Uterus (tissue), 2 donors: Measurements from ENCODE around the gene IRF1.

Experiments used
- POLR2A ChIP-seq, 2 donors: fragments of 450-650 bp; IDR thresholded peaks; one replicate each; pipeline ENCODE4 v1.6.1; 2016; ENCODE audit warnings: antibody characterized with exemption in 2 of 2, mild to moderate bottlenecking in 1 of 2, moderate library complexity in 1 of 2
- TF ChIP-seq, protein P1 (sequence below), 4 experiments: fragments of 200-600 bp in 2 of 4; fragments of 450-650 bp in 2 of 4; sonication (generic) in 2 of 4; IDR thresholded peaks; one replicate each; pipeline ENCODE4 v1.5.1; 2016 to 2019; ENCODE audit warnings: antibody characterized with exemption in 4 of 4, mild to moderate bottlenecking in 2 of 4, moderate library complexity in 1 of 4

DNA sequence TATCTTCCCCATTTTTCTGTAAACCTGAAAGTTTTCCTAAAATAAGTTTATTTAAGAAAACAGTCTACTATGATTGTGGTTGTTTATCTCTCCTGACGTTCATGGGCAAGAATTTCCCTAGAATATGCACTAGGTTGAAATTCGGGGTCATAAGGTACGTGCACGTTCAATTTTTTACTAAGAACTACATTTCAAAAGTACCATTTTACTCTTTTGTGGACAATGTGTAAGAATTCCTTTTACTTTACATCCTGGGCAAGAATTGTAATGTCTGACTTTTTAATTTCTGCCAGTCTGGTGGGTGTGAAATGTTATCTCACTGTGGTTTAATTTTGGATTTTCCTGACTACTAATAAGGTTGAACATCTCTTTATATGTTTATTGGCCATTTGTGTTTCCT, 40.4 kb upstream of the IRF1 start:
- TF ChIP-seq POLR2A (IDR thresholded peaks at IDR 0.05): no peak
- TF ChIP-seq, protein P1, sequence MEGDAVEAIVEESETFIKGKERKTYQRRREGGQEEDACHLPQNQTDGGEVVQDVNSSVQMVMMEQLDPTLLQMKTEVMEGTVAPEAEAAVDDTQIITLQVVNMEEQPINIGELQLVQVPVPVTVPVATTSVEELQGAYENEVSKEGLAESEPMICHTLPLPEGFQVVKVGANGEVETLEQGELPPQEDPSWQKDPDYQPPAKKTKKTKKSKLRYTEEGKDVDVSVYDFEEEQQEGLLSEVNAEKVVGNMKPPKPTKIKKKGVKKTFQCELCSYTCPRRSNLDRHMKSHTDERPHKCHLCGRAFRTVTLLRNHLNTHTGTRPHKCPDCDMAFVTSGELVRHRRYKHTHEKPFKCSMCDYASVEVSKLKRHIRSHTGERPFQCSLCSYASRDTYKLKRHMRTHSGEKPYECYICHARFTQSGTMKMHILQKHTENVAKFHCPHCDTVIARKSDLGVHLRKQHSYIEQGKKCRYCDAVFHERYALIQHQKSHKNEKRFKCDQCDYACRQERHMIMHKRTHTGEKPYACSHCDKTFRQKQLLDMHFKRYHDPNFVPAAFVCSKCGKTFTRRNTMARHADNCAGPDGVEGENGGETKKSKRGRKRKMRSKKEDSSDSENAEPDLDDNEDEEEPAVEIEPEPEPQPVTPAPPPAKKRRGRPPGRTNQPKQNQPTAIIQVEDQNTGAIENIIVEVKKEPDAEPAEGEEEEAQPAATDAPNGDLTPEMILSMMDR (IDR thresholded peaks at IDR 0.05): no peak
